ENCODE data around the gene APOL1.
"Not testable (repeated sequence)": the region's sequence is repeated elsewhere in the genome, so short reads cannot be mapped to it uniquely, and the experiment has no call there.

Gene APOL1, protein sequence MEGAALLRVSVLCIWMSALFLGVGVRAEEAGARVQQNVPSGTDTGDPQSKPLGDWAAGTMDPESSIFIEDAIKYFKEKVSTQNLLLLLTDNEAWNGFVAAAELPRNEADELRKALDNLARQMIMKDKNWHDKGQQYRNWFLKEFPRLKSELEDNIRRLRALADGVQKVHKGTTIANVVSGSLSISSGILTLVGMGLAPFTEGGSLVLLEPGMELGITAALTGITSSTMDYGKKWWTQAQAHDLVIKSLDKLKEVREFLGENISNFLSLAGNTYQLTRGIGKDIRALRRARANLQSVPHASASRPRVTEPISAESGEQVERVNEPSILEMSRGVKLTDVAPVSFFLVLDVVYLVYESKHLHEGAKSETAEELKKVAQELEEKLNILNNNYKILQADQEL

DNA sequence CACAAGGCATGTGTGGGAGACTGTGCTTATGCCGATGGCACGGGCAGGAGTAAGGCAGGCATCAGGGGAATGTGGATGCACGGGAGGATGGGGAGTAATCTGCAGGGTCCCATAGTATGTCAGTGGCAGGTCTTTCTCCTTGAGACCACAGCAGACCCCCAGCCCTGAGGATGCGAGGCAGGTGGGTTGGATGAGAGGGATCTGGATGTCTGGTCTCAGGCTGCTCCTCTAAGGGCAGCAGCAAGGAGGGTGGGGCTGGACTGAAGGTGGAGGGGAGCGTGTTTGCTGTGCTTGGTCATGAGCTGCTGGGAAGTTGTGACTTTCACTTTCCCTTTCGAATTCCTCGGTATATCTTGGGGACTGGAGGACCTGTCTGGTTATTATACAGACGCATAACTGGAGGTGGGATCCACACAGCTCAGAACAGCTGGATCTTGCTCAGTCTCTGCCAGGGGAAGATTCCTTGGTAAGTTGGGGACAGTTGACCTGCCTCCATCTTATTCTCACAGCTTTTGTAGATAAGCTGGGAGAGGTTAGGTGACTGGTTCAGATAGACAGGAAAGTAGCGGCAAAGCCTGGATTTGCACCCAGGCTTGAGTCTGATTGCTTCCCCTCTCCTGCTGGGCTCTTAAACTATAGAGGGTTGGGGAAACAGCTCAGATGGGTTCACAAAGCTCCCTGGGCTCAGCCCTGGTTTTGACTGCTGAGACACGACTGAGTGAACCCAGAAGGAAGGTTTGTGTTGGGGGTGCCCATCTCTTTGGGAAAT, at the start of gene APOL1:
TSS of gene APOL1 (plus strand) at position 380 of the 769 bp plus-strand sequence. CDS start 1,823 bp downstream, outside the sequence.
- Histone ChIP-seq H3K9ac (ENCODE audit: low read length) (no peak within 1 kb of the TSS), H3K27ac (ENCODE audit: low read depth, low read length) (no peak within 1 kb of the TSS), H3K4me3 (ENCODE audit: low read depth, low read length) (no peak within 1 kb of the TSS), H3K27me3 (ENCODE audit: control insufficient read depth, insufficient read depth, low read length) (no peaks in the 10 kb centered on the region), H3K36me3 (ENCODE audit: control insufficient read depth, insufficient read depth, low read length) (no peaks in the 10 kb centered on the region), H3K9me3 (ENCODE audit: control insufficient read depth, insufficient read depth, low read depth, low read length) (peaks cover 20% of the 10 kb centered on the region), H3K4me1 (ENCODE audit: control insufficient read depth, insufficient read depth, low read length) (peaks cover 12% of the 10 kb centered on the region)

DNA sequence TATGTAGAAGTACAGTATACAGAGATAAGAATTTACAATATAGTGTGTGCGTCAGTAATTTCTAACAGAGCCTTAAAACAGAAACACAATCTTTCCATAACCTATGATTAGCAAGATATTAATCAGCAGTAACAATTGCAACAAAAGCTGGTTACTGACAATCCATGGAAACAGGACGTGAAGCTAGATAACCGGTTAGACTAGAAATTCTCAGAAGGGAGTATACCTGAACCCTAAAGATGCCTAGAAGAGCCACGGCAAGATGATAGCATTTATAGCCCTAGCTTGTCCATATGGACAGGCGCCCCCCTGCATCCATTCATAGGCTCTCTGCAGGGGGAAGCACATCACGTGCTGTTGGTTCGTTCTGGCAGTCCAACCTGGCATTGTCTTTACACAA, 49.5 kb upstream of the APOL1 start:
- H3K27me3 ChIP-seq (ENCODE audit: control insufficient read depth, insufficient read depth, low read length); H3K27ac ChIP-seq (ENCODE audit: low read depth, low read length): not testable (repeated sequence)

DNA sequence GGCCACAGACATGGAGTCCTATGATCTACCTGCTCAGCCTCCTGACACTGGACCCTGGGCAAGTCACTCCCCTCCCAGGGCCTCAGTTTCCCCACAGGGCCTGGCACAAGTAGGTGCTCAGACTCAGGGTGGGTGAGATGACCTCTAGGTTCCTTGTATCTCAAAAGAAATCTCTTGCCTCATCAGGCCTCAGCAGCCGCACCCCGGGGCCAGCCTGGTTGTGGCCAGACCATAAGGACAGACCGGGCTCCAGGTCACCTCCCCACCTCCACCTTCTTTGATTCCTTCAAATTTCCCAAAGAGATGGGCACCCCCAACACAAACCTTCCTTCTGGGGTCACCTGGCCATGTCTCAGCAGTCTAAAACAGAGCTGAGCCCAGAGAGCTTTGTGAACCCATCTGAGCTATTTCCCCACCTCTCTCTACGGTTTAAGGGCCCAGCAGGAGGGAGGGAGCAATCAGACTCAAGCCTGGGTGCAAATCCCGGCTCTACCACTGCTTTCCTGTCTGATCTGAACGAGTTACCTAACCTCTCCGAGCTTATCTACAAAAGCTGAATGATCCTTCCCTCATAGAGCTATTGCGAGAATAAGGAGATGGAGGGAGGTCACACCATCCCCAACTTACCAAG, 48.8 kb upstream of the APOL1 start:
- no peaks in the 10 kb centered on the region for H3K36me3 ChIP-seq (ENCODE audit: control insufficient read depth, insufficient read depth, low read length)
- H3K4me3 ChIP-seq (ENCODE audit: low read depth, low read length): no peak overlapping the region
- no peak overlapping the region for H3K9ac ChIP-seq (ENCODE audit: low read length)
- H3K4me1 ChIP-seq (ENCODE audit: control insufficient read depth, insufficient read depth, low read length): no peaks in the 10 kb centered on the region
- peaks cover 9% of the 10 kb centered on the region for H3K9me3 ChIP-seq (ENCODE audit: control insufficient read depth, insufficient read depth, low read depth, low read length)
- no peak overlapping the region for H3K27ac ChIP-seq (ENCODE audit: low read depth, low read length)
- H3K27me3 ChIP-seq (ENCODE audit: control insufficient read depth, insufficient read depth, low read length): no peaks in the 10 kb centered on the region; the same call in 1 of the 2 replicates

More for the DNA sequence above, 49.5 kb upstream of the APOL1 start:
- H3K36me3 ChIP-seq (ENCODE audit: control insufficient read depth, insufficient read depth, low read length); H3K9ac ChIP-seq (ENCODE audit: low read length); H3K9me3 ChIP-seq (ENCODE audit: control insufficient read depth, insufficient read depth, low read depth, low read length); H3K4me1 ChIP-seq (ENCODE audit: control insufficient read depth, insufficient read depth, low read length); H3K4me3 ChIP-seq (ENCODE audit: low read depth, low read length): not testable (repeated sequence)

DNA sequence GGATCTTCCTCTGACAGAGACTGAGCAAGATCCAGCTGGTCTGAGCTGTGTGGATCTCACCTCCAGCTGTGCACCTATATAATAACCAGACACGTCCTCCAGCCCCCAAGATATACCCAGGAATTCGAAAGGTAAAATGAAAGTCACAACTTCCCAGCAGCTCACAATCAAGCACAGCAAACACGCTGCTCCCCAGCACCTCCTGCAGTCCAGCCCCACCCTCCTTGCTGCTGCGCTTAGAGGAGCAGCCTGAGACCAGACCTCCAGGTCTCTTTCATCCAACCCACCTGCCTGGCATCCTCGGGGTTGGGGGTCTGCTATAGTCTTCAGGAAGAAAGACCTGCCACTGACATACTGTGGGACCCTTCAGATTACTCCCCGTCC, 48.3 kb upstream of the APOL1 start:
- H3K9ac ChIP-seq (ENCODE audit: low read length): no peak overlapping the region
- H3K27ac ChIP-seq (ENCODE audit: low read depth, low read length): no peak overlapping the region
- H3K27me3 ChIP-seq (ENCODE audit: control insufficient read depth, insufficient read depth, low read length): no peaks in the 10 kb centered on the region; the same call in 1 of the 2 replicates
- no peaks in the 10 kb centered on the region for H3K36me3 ChIP-seq (ENCODE audit: control insufficient read depth, insufficient read depth, low read length)
- H3K4me3 ChIP-seq (ENCODE audit: low read depth, low read length): no peak overlapping the region
- H3K4me1 ChIP-seq (ENCODE audit: control insufficient read depth, insufficient read depth, low read length): no peaks in the 10 kb centered on the region
- H3K9me3 ChIP-seq (ENCODE audit: control insufficient read depth, insufficient read depth, low read depth, low read length): peaks cover 13% of the 10 kb centered on the region

DNA sequence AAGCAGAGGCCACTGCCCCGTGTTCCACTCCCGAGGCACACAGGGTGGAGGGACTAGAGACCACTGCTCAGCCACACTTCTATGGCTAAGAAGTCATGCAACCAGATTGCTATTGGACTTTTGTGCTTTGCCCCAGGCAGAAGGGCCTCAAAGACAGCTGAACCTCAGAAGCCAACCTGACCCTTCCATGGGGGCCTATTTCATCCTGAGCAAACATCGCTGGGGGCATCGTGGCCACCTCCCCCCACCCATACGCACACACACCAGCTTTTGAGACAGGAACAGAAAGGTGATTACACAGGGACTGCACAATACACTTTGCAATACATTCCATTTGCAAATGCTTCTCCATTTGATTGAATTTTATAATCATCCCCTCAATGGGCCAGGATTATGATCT, 47.4 kb upstream of the APOL1 start:
- H3K4me3 ChIP-seq (ENCODE audit: low read depth, low read length): not testable (repeated sequence)

DNA sequence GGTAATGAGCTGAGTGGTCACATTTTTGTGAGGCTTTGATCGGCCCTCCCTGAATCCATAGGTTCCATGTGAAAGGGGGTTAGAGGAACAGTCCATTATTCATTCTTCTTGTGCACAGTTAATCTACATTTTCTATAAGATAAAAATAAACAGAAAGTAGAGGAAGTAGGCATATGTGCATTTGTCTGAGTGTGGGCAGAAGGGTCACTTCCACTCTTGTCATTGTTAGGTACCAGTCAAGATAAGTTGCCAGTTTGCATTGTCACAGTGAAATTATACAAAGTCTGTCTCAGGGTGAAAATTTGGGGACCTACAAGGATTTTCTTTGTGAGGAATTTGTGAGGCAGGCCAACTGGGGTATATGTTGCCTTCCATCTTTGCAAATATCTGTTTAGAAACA, 46.7 kb upstream of the APOL1 start:
- H3K27me3 ChIP-seq (ENCODE audit: control insufficient read depth, insufficient read depth, low read length): no peaks in the 10 kb centered on the region; the same call in 1 of the 2 replicates
- H3K36me3 ChIP-seq (ENCODE audit: control insufficient read depth, insufficient read depth, low read length): no peaks in the 10 kb centered on the region
- no peaks in the 10 kb centered on the region for H3K4me1 ChIP-seq (ENCODE audit: control insufficient read depth, insufficient read depth, low read length)
- H3K27ac ChIP-seq (ENCODE audit: low read depth, low read length): no peak overlapping the region
- H3K9me3 ChIP-seq (ENCODE audit: control insufficient read depth, insufficient read depth, low read depth, low read length): peaks cover 25% of the 10 kb centered on the region
- H3K4me3 ChIP-seq (ENCODE audit: low read depth, low read length): no peak overlapping the region
- no peak overlapping the region for H3K9ac ChIP-seq (ENCODE audit: low read length)

More for the DNA sequence above, 47.4 kb upstream of the APOL1 start:
- not testable (repeated sequence) for H3K4me1 ChIP-seq (ENCODE audit: control insufficient read depth, insufficient read depth, low read length); H3K27me3 ChIP-seq (ENCODE audit: control insufficient read depth, insufficient read depth, low read length); H3K9ac ChIP-seq (ENCODE audit: low read length); H3K36me3 ChIP-seq (ENCODE audit: control insufficient read depth, insufficient read depth, low read length); H3K27ac ChIP-seq (ENCODE audit: low read depth, low read length)
- H3K9me3 ChIP-seq (ENCODE audit: control insufficient read depth, insufficient read depth, low read depth, low read length): peaks cover 20% of the 10 kb centered on the region

DNA sequence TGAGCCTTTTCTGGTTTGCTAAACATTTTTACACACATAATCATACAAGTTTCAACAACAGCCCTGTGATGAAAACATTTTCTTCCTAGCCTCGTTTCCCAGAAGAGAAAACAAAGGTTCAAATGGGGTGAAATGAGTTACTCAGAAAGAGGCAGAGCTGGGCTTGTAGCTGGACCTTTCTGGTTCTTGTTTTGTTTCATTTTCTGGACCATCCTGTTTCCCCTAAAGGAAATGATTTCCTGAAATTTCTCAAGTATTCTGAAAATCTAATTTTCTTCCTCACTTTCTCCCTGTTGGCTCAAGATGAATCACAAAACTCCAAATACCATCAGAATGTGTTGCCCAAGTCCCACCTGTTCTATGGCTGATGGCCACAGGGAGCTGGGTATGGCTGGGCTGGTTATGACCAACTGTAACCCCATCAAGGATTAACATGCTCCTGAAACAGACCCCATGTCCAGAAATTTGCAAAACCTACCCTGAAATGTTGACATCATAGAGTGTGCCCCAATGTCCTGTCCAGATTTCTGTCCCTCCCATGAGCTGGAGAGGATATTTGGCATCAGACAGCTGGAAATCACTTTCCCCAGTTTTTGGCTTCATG, 44.7 kb upstream of the APOL1 start:
- peaks cover 28% of the 10 kb centered on the region for H3K9me3 ChIP-seq (ENCODE audit: control insufficient read depth, insufficient read depth, low read depth, low read length)
- no peaks in the 10 kb centered on the region for H3K27me3 ChIP-seq (ENCODE audit: control insufficient read depth, insufficient read depth, low read length)
- H3K4me1 ChIP-seq (ENCODE audit: control insufficient read depth, insufficient read depth, low read length): no peaks in the 10 kb centered on the region
- H3K4me3 ChIP-seq (ENCODE audit: low read depth, low read length): no peak overlapping the region
- no peaks in the 10 kb centered on the region for H3K36me3 ChIP-seq (ENCODE audit: control insufficient read depth, insufficient read depth, low read length)
- H3K9ac ChIP-seq (ENCODE audit: low read length): no peak overlapping the region
- no peak overlapping the region for H3K27ac ChIP-seq (ENCODE audit: low read depth, low read length)

DNA sequence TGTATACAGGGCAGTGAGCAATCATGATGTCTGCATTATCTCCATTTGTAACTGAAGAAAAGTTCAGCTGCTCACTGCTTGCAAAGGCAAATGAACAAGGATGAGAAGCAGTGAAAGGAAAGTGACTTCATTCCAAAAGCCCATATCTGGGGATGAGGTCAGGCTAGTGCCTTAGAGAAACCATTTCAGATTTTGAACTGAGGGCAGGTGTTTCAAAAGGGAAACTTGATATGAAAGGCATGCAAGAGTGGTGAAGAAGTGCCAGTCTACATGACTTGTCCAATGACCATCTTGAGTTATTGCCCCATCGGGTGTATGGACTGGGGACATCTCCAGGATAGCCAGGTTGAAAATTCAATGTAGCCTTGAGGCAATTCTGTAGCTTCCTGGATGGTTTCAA, 44.0 kb upstream of the APOL1 start:
- Histone ChIP-seq H3K27ac (ENCODE audit: low read depth, low read length) (no peak overlapping the region), H3K4me1 (ENCODE audit: control insufficient read depth, insufficient read depth, low read length) (no peaks in the 10 kb centered on the region), H3K9ac (ENCODE audit: low read length) (no peak overlapping the region), H3K9me3 (ENCODE audit: control insufficient read depth, insufficient read depth, low read depth, low read length) (peaks cover 28% of the 10 kb centered on the region), H3K27me3 (ENCODE audit: control insufficient read depth, insufficient read depth, low read length) (no peaks in the 10 kb centered on the region), H3K4me3 (ENCODE audit: low read depth, low read length) (no peak overlapping the region), H3K36me3 (ENCODE audit: control insufficient read depth, insufficient read depth, low read length) (no peaks in the 10 kb centered on the region)

DNA sequence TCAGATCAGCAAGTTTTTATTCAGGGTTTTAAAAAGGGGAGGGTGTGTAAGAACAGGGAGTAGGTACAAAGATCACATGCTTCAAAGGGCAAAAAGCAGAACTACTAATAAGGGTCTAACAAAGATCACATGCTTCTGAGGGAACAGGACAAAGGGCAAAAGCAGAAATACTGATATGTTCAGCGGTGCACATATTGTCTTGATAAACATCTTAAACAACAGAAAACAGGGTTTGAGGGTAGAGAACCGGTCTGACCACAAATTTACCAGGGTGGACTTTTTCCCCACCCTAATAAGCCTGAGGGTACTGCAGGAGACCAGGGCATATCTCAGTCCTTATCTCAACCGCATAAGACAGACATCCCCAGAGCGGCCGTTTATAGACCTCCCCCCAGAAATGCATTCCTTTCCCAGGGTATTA, 43.4 kb upstream of the APOL1 start:
- peaks cover 28% of the 10 kb centered on the region for H3K9me3 ChIP-seq (ENCODE audit: control insufficient read depth, insufficient read depth, low read depth, low read length)
- not testable (repeated sequence) for H3K27me3 ChIP-seq (ENCODE audit: control insufficient read depth, insufficient read depth, low read length); H3K36me3 ChIP-seq (ENCODE audit: control insufficient read depth, insufficient read depth, low read length); H3K9ac ChIP-seq (ENCODE audit: low read length); H3K27ac ChIP-seq (ENCODE audit: low read depth, low read length); H3K4me3 ChIP-seq (ENCODE audit: low read depth, low read length); H3K4me1 ChIP-seq (ENCODE audit: control insufficient read depth, insufficient read depth, low read length)

DNA sequence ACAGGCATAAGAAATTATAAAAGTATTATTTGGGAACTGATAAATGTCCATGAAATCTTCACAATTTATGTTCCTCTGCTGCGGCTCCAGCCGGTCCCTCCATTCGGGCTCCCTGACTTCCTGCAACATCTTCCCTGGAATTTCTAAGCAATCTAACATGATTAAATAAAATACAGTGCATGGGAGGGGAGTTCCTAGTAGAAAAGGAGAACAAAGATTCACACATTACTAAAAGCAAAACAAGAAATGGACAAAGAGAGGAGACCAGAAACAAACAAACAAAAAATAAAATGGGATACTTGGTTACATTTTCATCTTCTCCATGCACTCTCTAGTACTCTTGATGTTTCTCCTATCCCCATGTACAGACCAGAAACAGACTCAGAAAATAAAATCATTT, 42.7 kb upstream of the APOL1 start:
- no peak overlapping the region for H3K4me3 ChIP-seq (ENCODE audit: low read depth, low read length)
- peaks cover 28% of the 10 kb centered on the region for H3K9me3 ChIP-seq (ENCODE audit: control insufficient read depth, insufficient read depth, low read depth, low read length)
- H3K36me3 ChIP-seq (ENCODE audit: control insufficient read depth, insufficient read depth, low read length): no peaks in the 10 kb centered on the region
- no peak overlapping the region for H3K9ac ChIP-seq (ENCODE audit: low read length)
- H3K4me1 ChIP-seq (ENCODE audit: control insufficient read depth, insufficient read depth, low read length): no peaks in the 10 kb centered on the region
- H3K27me3 ChIP-seq (ENCODE audit: control insufficient read depth, insufficient read depth, low read length): no peaks in the 10 kb centered on the region; the same call in 1 of the 2 replicates
- H3K27ac ChIP-seq (ENCODE audit: low read depth, low read length): no peak overlapping the region

All from HUES6 (cell line).